Osteoblast (primary cell): ENCODE results near the gene CTNNA2. TPM values are rescaled to one million over a fixed set of nuclear protein-coding genes. Genes with fewer than 3 reads are reported as not detected.

ENCODE experiments used
- DNase-seq: peaks from one replicate; pipeline ENCODE4 v3.0.0; 2011; ENCODE audit warnings: low spot score, mixed read lengths; ENCODE audit not compliant: insufficient read length; ENCODE audit errors: missing footprints
- H2AFZ ChIP-seq: 2 replicates; pipeline ENCODE4 v1.6.0; 2011; ENCODE audit warnings: mild to moderate bottlenecking, low read length
- H3K27ac ChIP-seq: 2 replicates; pipeline ENCODE4 v1.5.1; 2011; ENCODE audit warnings: mild to moderate bottlenecking, low read depth, low read length, moderate library complexity
- H3K27me3 ChIP-seq: 2 replicates; pipeline ENCODE4 v1.6.0; 2012; ENCODE audit warnings: mild to moderate bottlenecking, control low read depth, inconsistent platforms, low read length, moderate library complexity; ENCODE audit not compliant: insufficient read depth
- H3K36me3 ChIP-seq: 2 replicates; pipeline ENCODE4 v1.5.1; 2011; ENCODE audit warnings: mild to moderate bottlenecking, low read length, control low read depth, moderate library complexity; ENCODE audit not compliant: insufficient read depth
- H3K4me1 ChIP-seq: 2 replicates; pipeline ENCODE4 v1.5.1; 2011; ENCODE audit warnings: mild to moderate bottlenecking, low read length, control low read depth, moderate library complexity; ENCODE audit not compliant: insufficient read depth
- H3K4me2 ChIP-seq: 2 replicates; pipeline ENCODE4 v1.6.0; 2011; ENCODE audit warnings: mild to moderate bottlenecking, low read length; ENCODE audit not compliant: insufficient read depth
- H3K4me3 ChIP-seq: fragments of 200-600 bp; sonication (generic); 3 replicates; pipeline ENCODE4 v1.5.1; 2012; ENCODE audit warnings: mild to moderate bottlenecking, low read length, inconsistent platforms; ENCODE audit not compliant: insufficient read depth
- H3K79me2 ChIP-seq: 2 replicates; pipeline ENCODE4 v1.6.0; 2012; ENCODE audit warnings: mild to moderate bottlenecking, low read length, control low read depth, inconsistent platforms; ENCODE audit not compliant: insufficient read depth
- H3K9me3 ChIP-seq: 2 replicates; pipeline ENCODE4 v1.5.1; 2011; ENCODE audit warnings: low read depth, low read length, control low read depth
- H4K20me1 ChIP-seq: 2 replicates; pipeline ENCODE4 v1.6.0; 2012; ENCODE audit warnings: mild to moderate bottlenecking, low read length, control low read depth; ENCODE audit not compliant: insufficient read depth
- total RNA-seq: library from RNA; depleted of rRNA; stranded (reverse); fragments of >200 nt; gene quantifications from 2 replicates; pipeline ENCODE4 v1.2.3, GENCODE V29; 2012
- TF ChIP-seq, protein P1 (sequence below): IDR thresholded peaks from 2 replicates; pipeline ENCODE4 v1.5.1; 2011; ENCODE audit warnings: mild to moderate bottlenecking, low read depth, low read length, moderate library complexity; ENCODE audit errors: extremely low read depth

CTNNA2 gene
- total RNA-seq, 1 donor, result not detected

GRCh38 chr2:80546766-80547165, 1033.9 kb downstream of the CTNNA2 start:
- Histone ChIP-seq H3K4me1 (no peaks in the 10 kb centered on the region), H3K27ac (no peak overlapping the region), H3K4me2 (no peak overlapping the region), H3K4me3 (no peak overlapping the region), H2AFZ (no peak overlapping the region), H3K79me2 (no peaks in the 10 kb centered on the region), H3K9me3 (no peaks in the 10 kb centered on the region), H4K20me1 (no peaks in the 10 kb centered on the region), H3K27me3 (no peaks in the 10 kb centered on the region), H3K36me3 (no peaks in the 10 kb centered on the region)
- DNase-seq, result no peak
- TF ChIP-seq, protein P1, sequence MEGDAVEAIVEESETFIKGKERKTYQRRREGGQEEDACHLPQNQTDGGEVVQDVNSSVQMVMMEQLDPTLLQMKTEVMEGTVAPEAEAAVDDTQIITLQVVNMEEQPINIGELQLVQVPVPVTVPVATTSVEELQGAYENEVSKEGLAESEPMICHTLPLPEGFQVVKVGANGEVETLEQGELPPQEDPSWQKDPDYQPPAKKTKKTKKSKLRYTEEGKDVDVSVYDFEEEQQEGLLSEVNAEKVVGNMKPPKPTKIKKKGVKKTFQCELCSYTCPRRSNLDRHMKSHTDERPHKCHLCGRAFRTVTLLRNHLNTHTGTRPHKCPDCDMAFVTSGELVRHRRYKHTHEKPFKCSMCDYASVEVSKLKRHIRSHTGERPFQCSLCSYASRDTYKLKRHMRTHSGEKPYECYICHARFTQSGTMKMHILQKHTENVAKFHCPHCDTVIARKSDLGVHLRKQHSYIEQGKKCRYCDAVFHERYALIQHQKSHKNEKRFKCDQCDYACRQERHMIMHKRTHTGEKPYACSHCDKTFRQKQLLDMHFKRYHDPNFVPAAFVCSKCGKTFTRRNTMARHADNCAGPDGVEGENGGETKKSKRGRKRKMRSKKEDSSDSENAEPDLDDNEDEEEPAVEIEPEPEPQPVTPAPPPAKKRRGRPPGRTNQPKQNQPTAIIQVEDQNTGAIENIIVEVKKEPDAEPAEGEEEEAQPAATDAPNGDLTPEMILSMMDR, result no peak

DNA sequence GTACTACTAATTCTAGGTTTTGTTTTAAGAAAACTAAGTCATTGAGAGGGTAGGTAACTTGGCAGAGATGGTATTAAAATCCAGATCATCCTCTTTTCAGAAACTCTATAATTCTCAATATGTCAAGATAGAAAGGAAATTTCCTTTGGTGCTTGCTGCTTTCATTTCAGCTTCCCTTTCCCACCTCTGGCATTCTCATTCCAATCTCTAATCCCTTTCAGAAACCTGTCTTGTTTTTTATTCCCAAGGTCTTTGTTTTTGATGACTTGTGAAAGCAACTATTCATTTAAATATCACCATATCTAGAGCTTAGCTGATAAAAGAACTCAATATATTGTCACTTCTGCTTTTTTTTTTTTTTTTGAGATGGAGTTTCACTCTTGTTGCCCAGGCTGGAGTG, 1034.5 kb downstream of the CTNNA2 start:
- Histone ChIP-seq H3K4me1 (no peaks in the 10 kb centered on the region), H4K20me1 (no peaks in the 10 kb centered on the region), H3K36me3 (no peaks in the 10 kb centered on the region), H3K4me3 (no peak overlapping the region), H2AFZ (no peak overlapping the region), H3K9me3 (no peaks in the 10 kb centered on the region), H3K27me3 (no peaks in the 10 kb centered on the region), H3K79me2 (no peaks in the 10 kb centered on the region), H3K4me2 (no peak overlapping the region), H3K27ac (no peak overlapping the region)
- DNase-seq, result no peak
- TF ChIP-seq, protein P1, result no peak

DNA sequence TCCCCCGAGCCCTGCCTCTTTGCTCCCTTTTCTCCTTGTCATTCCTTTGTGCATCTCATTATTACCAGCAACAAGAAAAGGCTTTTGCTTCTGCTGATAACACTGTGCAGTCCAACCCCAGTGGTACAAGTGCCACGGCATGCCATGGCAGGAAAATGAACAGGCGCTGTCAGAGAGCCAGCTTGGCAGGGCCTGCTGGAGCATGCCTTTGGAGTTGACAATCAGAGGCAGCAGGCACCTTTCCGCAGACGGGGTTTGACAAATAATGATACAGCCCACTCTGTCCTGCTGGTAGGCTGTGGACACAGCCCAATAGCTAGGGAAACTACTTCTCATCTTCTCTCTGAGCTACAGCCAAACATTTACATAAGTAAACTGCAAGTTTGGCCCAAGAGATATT, 1035.6 kb downstream of the CTNNA2 start:
- H3K4me2 ChIP-seq, result no peak overlapping the region

DNA sequence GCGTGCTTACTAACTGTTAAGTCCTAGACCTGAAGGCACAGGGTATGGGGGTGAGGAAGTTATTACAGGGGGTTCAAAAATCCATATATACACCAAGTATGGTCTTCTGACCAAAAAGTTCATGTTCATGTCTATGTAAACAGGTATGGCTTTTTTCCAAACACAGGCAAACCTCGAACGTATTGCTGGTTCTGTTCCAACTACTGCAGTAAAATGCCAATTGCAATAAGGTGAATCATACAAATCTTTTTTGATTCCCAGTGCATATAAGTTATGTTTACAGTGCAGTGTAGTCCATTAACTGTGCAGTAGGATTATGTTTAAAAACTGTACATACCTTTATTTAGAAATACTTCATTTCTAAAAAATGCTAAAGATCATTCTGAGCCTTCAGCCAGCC, 1037.0 kb downstream of the CTNNA2 start:
- Histone ChIP-seq H3K4me1 (no peaks in the 10 kb centered on the region), H3K36me3 (no peaks in the 10 kb centered on the region), H3K9me3 (no peaks in the 10 kb centered on the region), H4K20me1 (no peaks in the 10 kb centered on the region), H2AFZ (no peak overlapping the region), H3K4me3 (no peak overlapping the region), H3K27me3 (no peaks in the 10 kb centered on the region), H3K27ac (no peak overlapping the region), H3K4me2 (no peak overlapping the region), H3K79me2 (no peaks in the 10 kb centered on the region)
- DNase-seq, result no peak
- TF ChIP-seq, protein P1, result no peak

More for the DNA sequence above, 1035.6 kb downstream of the CTNNA2 start:
- H3K4me3 ChIP-seq, result no peak overlapping the region
- H3K27me3 ChIP-seq, result no peaks in the 10 kb centered on the region
- H3K36me3 ChIP-seq, result no peaks in the 10 kb centered on the region
- H3K9me3 ChIP-seq, result no peaks in the 10 kb centered on the region
- no peaks in the 10 kb centered on the region for H4K20me1 ChIP-seq
- no peak for DNase-seq
- no peaks in the 10 kb centered on the region for H3K79me2 ChIP-seq
- no peak overlapping the region for H2AFZ ChIP-seq
- TF ChIP-seq, protein P1, result no peak
- H3K27ac ChIP-seq, result no peak overlapping the region
- no peaks in the 10 kb centered on the region for H3K4me1 ChIP-seq
